ENCODE data around the gene SIX3.

Gene SIX3

DNA sequence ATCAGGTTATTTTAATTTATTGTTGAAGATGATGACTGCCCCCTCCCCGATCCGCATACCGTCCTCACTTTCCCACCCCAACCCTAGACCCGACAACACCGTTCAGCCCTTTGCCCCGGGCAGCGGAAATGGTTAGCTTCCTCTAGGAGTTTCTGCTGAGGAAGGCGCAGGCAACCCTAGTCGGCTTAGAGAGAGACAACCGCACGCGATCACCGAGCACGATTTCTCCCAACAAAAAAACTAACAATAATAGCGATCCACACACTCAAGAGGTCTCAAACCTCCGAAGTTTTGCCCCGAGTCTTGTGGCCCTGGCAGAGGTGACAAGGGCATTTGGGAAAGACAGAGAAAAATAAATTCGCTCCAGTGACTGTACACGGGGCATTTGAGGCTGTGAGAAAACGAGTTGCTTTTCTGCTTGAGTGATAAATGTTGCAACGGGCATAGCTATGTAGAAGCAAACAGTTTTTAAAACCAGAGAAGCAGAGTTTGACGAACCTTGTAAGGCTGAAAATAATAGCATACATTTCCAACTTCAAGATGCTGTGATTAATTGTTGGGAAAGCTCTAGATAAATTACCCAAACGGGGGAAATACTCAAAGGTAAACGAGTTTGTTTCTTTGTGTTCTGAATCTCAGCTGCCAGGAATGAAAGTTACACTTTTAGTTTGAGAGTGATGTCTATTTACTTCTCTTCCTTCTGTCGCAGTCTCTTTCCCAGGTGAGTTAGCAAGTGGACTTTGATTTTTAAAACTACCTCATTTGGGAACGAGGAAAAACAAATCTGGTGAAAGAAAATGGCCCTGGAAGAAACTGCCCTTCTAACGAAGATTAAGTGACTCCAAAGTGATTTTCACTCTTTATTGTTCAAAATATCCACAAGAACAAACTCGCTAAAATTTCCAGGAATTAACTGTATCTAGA lies 11.0 kb upstream of the SIX3 start:
- no peak overlapping the region for H3K4me3 ChIP-seq (ENCODE audit: low read length in 2 of 2)
- peaks cover 0 to 9% of the 10 kb centered on the region in 2 donors for H3K9me3 ChIP-seq (replicated peaks in 1 of 2; ENCODE audit: control insufficient read depth in 2 of 2, insufficient read depth in 1 of 2, low read depth in 1 of 2, low read length in 2 of 2)
- H3K9ac ChIP-seq (ENCODE audit: low read depth, low read length, poor library complexity) = no peak overlapping the region
- no peak overlapping the region for H2BK15ac ChIP-seq (ENCODE audit: low read length)
- H3K27me3 ChIP-seq (ENCODE audit: control insufficient read depth in 3 of 3, insufficient read depth in 3 of 3, low read depth in 1 of 3, low read length in 3 of 3) = peaks cover 0 to 100% (median 0%) of the 10 kb centered on the region in 3 experiments
- H3K4ac ChIP-seq (ENCODE audit: low read length) = no peak overlapping the region
- H3K27ac ChIP-seq (replicated peaks; ENCODE audit: low read length) = no peak overlapping the region
- no peaks in the 10 kb centered on the region for H3K36me3 ChIP-seq (replicated peaks in 1 of 2; ENCODE audit: control insufficient read depth in 2 of 2, insufficient read depth in 2 of 2, low read length in 2 of 2)
- H2BK5ac ChIP-seq (ENCODE audit: low read length) = no peak overlapping the region
- peaks cover 21 to 24% of the 10 kb centered on the region in 2 donors for H3K4me1 ChIP-seq (ENCODE audit: control insufficient read depth in 2 of 2, insufficient read depth in 1 of 2, low read depth in 1 of 2, low read length in 2 of 2)
- H3K4me2 ChIP-seq (ENCODE audit: insufficient read depth, low read length, poor library complexity, severe bottlenecking) = peak overlapping the region; percentile 43
- H3K14ac ChIP-seq (ENCODE audit: low read length) = no peak overlapping the region
- no peak for DNase-seq (ENCODE audit: low spot score)
- H4K8ac ChIP-seq (ENCODE audit: low read depth, low read length) = no peak overlapping the region
- WGBS, 2 donors (ENCODE audit: extremely low coverage in 2 of 2, insufficient read length in 2 of 2, insufficient replicate concordance in 1 of 2) = no CpG with 5 or more reads among the region's 28 CpGs
- no peak overlapping the region for H2BK12ac ChIP-seq (ENCODE audit: low read length)
- H3K18ac ChIP-seq (ENCODE audit: low read length) = no peak overlapping the region
- H4K91ac ChIP-seq (ENCODE audit: low read depth, low read length, poor library complexity) = no peak overlapping the region
- no peak overlapping the region for H3K23ac ChIP-seq (ENCODE audit: low read depth, low read length, poor library complexity)
- H3K79me1 ChIP-seq (ENCODE audit: low read depth, low read length) = peaks cover 13% of the 10 kb centered on the region
- peak overlapping the region; percentile 51 for H2AK5ac ChIP-seq (ENCODE audit: low read depth, low read length)
- no peak overlapping the region for H2BK120ac ChIP-seq (ENCODE audit: low read depth, low read length)
- H2AFZ ChIP-seq (ENCODE audit: low read length) = no peak overlapping the region

DNA sequence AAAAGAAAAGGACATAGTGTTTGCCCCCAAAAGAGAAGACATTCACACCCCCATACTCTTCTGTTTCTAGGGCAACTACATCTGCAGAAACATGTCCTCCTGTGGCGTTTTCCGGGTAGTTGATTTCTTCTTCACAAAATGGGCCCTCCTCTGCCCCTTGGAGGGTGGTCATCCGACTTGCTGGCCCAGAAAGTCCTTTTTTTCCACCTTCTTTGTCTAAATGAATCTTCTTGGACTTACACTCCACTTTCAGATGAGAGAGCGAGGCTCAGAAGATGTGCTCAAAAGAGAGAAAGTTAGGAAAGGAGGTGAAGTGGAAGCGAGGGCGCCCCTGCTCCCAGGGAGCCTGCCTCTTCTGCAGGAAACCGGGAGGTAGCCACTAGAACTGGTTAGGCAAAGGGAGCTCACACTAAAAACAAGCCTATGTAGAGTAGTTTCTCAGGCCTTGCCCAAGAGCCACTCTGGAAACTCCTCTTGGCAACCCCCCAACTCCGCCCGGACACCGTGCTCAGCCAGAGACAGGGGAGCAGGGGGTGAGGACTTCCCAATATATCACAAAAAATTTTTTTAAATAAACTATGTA lies 10.2 kb upstream of the SIX3 start:
- Histone ChIP-seq H2BK12ac (ENCODE audit: low read length) (no peak overlapping the region), H3K36me3 (replicated peaks in 1 of 2; ENCODE audit: control insufficient read depth in 2 of 2, insufficient read depth in 2 of 2, low read length in 2 of 2) (no peaks in the 10 kb centered on the region), H3K4me3 (ENCODE audit: low read length in 2 of 2) (no peak overlapping the region), H3K23ac (ENCODE audit: low read depth, low read length, poor library complexity) (no peak overlapping the region), H4K8ac (ENCODE audit: low read depth, low read length) (no peak overlapping the region), H2AFZ (ENCODE audit: low read length) (no peak overlapping the region), H3K9me3 (replicated peaks in 1 of 2; ENCODE audit: control insufficient read depth in 2 of 2, insufficient read depth in 1 of 2, low read depth in 1 of 2, low read length in 2 of 2) (peaks cover 0 to 9% of the 10 kb centered on the region in 2 donors), H2BK5ac (ENCODE audit: low read length) (no peak overlapping the region), H3K4me2 (ENCODE audit: insufficient read depth, low read length, poor library complexity, severe bottlenecking) (peak overlapping the region; percentile 43), H3K27ac (replicated peaks; ENCODE audit: low read length) (peak overlapping the region; percentile 15), H3K14ac (ENCODE audit: low read length) (no peak overlapping the region), H3K79me1 (ENCODE audit: low read depth, low read length) (peaks cover 13% of the 10 kb centered on the region), H2BK15ac (ENCODE audit: low read length) (no peak overlapping the region), H3K27me3 (ENCODE audit: control insufficient read depth in 3 of 3, insufficient read depth in 3 of 3, low read depth in 1 of 3, low read length in 3 of 3) (peaks cover 0 to 100% (median 0%) of the 10 kb centered on the region in 3 experiments), H3K4ac (ENCODE audit: low read length) (no peak overlapping the region), H3K9ac (ENCODE audit: low read depth, low read length, poor library complexity) (no peak overlapping the region), H3K4me1 (ENCODE audit: control insufficient read depth in 2 of 2, insufficient read depth in 1 of 2, low read depth in 1 of 2, low read length in 2 of 2) (peaks cover 21 to 22% of the 10 kb centered on the region in 2 donors), H3K18ac (ENCODE audit: low read length) (peak overlapping the region; percentile 59), H2AK5ac (ENCODE audit: low read depth, low read length) (no peak overlapping the region), H4K91ac (ENCODE audit: low read depth, low read length, poor library complexity) (no peak overlapping the region), H2BK120ac (ENCODE audit: low read depth, low read length) (no peak overlapping the region)
- WGBS, 2 donors (ENCODE audit: extremely low coverage in 2 of 2, insufficient read length in 2 of 2, insufficient replicate concordance in 1 of 2) = no CpG with 5 or more reads among the region's 10 CpGs
- DNase-seq (ENCODE audit: low spot score) = no peak

GRCh38 chr2:44932079-44932478 lies 9.4 kb upstream of the SIX3 start:
- H3K18ac ChIP-seq (ENCODE audit: low read length) = no peak overlapping the region
- H3K14ac ChIP-seq (ENCODE audit: low read length) = no peak overlapping the region
- no peak overlapping the region for H2AK5ac ChIP-seq (ENCODE audit: low read depth, low read length)
- no peak overlapping the region for H2BK12ac ChIP-seq (ENCODE audit: low read length)
- no peak overlapping the region for H2BK15ac ChIP-seq (ENCODE audit: low read length)
- no peak overlapping the region for H3K23ac ChIP-seq (ENCODE audit: low read depth, low read length, poor library complexity)
- H3K4me3 ChIP-seq (ENCODE audit: low read length in 2 of 2) = no peak overlapping the region
- H3K27ac ChIP-seq (replicated peaks; ENCODE audit: low read length) = no peak overlapping the region
- H2BK5ac ChIP-seq (ENCODE audit: low read length) = no peak overlapping the region
- no peak overlapping the region for H3K4me2 ChIP-seq (ENCODE audit: insufficient read depth, low read length, poor library complexity, severe bottlenecking)
- H4K91ac ChIP-seq (ENCODE audit: low read depth, low read length, poor library complexity) = no peak overlapping the region
- peaks cover 21 to 30% of the 10 kb centered on the region in 2 donors for H3K4me1 ChIP-seq (ENCODE audit: control insufficient read depth in 2 of 2, insufficient read depth in 1 of 2, low read depth in 1 of 2, low read length in 2 of 2)
- WGBS, 2 donors (ENCODE audit: extremely low coverage in 2 of 2, insufficient read length in 2 of 2, insufficient replicate concordance in 1 of 2) = no CpG with 5 or more reads among the region's 12 CpGs
- H3K27me3 ChIP-seq (ENCODE audit: control insufficient read depth in 3 of 3, insufficient read depth in 3 of 3, low read depth in 1 of 3, low read length in 3 of 3) = peaks cover 0 to 100% (median 0%) of the 10 kb centered on the region in 3 experiments
- no peaks in the 10 kb centered on the region for H3K36me3 ChIP-seq (replicated peaks in 1 of 2; ENCODE audit: control insufficient read depth in 2 of 2, insufficient read depth in 2 of 2, low read length in 2 of 2)
- no peak overlapping the region for H4K8ac ChIP-seq (ENCODE audit: low read depth, low read length)
- no peak overlapping the region for H2BK120ac ChIP-seq (ENCODE audit: low read depth, low read length)
- H2AFZ ChIP-seq (ENCODE audit: low read length) = no peak overlapping the region
- no peak overlapping the region for H3K9ac ChIP-seq (ENCODE audit: low read depth, low read length, poor library complexity)
- no peak for DNase-seq (ENCODE audit: low spot score)
- H3K9me3 ChIP-seq (replicated peaks in 1 of 2; ENCODE audit: control insufficient read depth in 2 of 2, insufficient read depth in 1 of 2, low read depth in 1 of 2, low read length in 2 of 2) = peaks cover 0 to 9% of the 10 kb centered on the region in 2 donors
- H3K4ac ChIP-seq (ENCODE audit: low read length) = no peak overlapping the region
- H3K79me1 ChIP-seq (ENCODE audit: low read depth, low read length) = peaks cover 13% of the 10 kb centered on the region

Measured in neuronal stem cell (in vitro differentiated cells).